Fibroblast of lung (primary cell): ENCODE results near the gene SLC6A11. TPM values are rescaled to one million over a fixed set of nuclear protein-coding genes. Genes with fewer than 3 reads are reported as not detected.
A peak's percentile ranks its signal among the peaks of the same experiment; 100 is the strongest.

Experiments used
- DNase-seq, 2 donors: peaks; one replicate each; pipeline versions ENCODE4 v3.0.0 to v3.0.0-alpha.2; 2010; ENCODE audit warnings: low read depth in 2 of 2
- H2AFZ ChIP-seq: 2 replicates; pipeline ENCODE4 v1.5.1; 2012; ENCODE audit warnings: low read length, control low read depth, inconsistent platforms
- H3K27ac ChIP-seq: 2 replicates; pipeline ENCODE4 v1.5.1; 2011; ENCODE audit warnings: low read length, control low read depth; ENCODE audit not compliant: insufficient read depth
- H3K27me3 ChIP-seq: 2 replicates; pipeline ENCODE4 v1.5.1; 2011; ENCODE audit warnings: mild to moderate bottlenecking, low read length; ENCODE audit not compliant: control insufficient read depth, insufficient read depth
- H3K36me3 ChIP-seq: 2 replicates; pipeline ENCODE4 v1.5.1; 2011; ENCODE audit warnings: low read length; ENCODE audit not compliant: control insufficient read depth, insufficient read depth
- H3K4me1 ChIP-seq: 2 replicates; pipeline ENCODE4 v1.5.1; 2011; ENCODE audit warnings: low read length; ENCODE audit not compliant: control insufficient read depth, insufficient read depth; ENCODE audit errors: extremely low read depth
- H3K4me2 ChIP-seq: 2 replicates; pipeline ENCODE4 v1.5.1; 2011; ENCODE audit warnings: low read length, control low read depth; ENCODE audit not compliant: insufficient read depth; ENCODE audit errors: extremely low read depth
- H3K4me3 ChIP-seq, 4 experiments: fragments of 200-600 bp in 1 of 4; sonication (generic) in 1 of 4; replicated peaks in 1 of 4; 2 replicates each; pipeline ENCODE4 v1.5.1; 2011 to 2016; ENCODE audit warnings: low read length in 4 of 4, low read depth in 3 of 4, mild to moderate bottlenecking in 3 of 4, control low read depth in 2 of 4, inconsistent platforms in 1 of 4, mixed read lengths in 1 of 4; ENCODE audit not compliant: insufficient read depth in 1 of 4; ENCODE audit errors: control extremely low read depth in 1 of 4
- H3K79me2 ChIP-seq: 2 replicates; pipeline ENCODE4 v1.5.1; 2012; ENCODE audit warnings: mild to moderate bottlenecking, low read length, inconsistent platforms; ENCODE audit not compliant: control insufficient read depth, insufficient read depth
- H3K9ac ChIP-seq: 2 replicates; pipeline ENCODE4 v1.5.1; 2011; ENCODE audit warnings: mild to moderate bottlenecking, low read length, control low read depth; ENCODE audit not compliant: insufficient read depth
- H3K9me3 ChIP-seq: 2 replicates; pipeline ENCODE4 v1.5.1; 2012; ENCODE audit warnings: low read depth, low read length; ENCODE audit not compliant: control insufficient read depth, insufficient read depth
- H4K20me1 ChIP-seq: 2 replicates; pipeline ENCODE4 v1.5.1; 2011; ENCODE audit warnings: low read length; ENCODE audit not compliant: control insufficient read depth, insufficient read depth; ENCODE audit errors: extremely low read depth
- CTCF ChIP-seq, 2 donors: IDR thresholded peaks in 1 of 2; conservative IDR thresholded peaks in 1 of 2; 1 replicate in 1 of 2; 2 replicates in 1 of 2; pipeline ENCODE4 v1.5.1; 2011 to 2012; ENCODE audit warnings: low read length in 2 of 2, control low read depth in 1 of 2, inconsistent platforms in 1 of 2, low read depth in 1 of 2, mild to moderate bottlenecking in 1 of 2
- EZH2 ChIP-seq: IDR thresholded peaks from 2 replicates; pipeline ENCODE4 v1.5.1; 2012; ENCODE audit warnings: low read length, control low read depth, mild to moderate bottlenecking; ENCODE audit errors: missing control alignments
- polyA plus RNA-seq, 2 donors: library from polyadenylated mRNA; depleted of rRNA in 1 of 2; stranded (reverse) in 1 of 2; unstranded in 1 of 2; fragments of >200 nt; gene quantifications; 2 replicates each; pipeline ENCODE4 v1.2.1, GENCODE V29; 2011 to 2012; ENCODE audit warnings: missing spikeins in 1 of 2
- total RNA-seq: library from RNA; depleted of rRNA; stranded (reverse); fragments of >200 nt; gene quantifications from 2 replicates; pipeline ENCODE4 v1.2.1, GENCODE V29; 2014

Gene SLC6A11
- total and polyA plus RNA-seq, 2 donors (not counting 1 experiment from before 2014, with no cell fraction given): 0.05 TPM; not detected in 1

- H3K4me2 ChIP-seq: no peak overlapping the region
- no peak overlapping the region for H2AFZ ChIP-seq
- H3K9me3 ChIP-seq: no peaks in the 10 kb centered on the region
- H3K4me1 ChIP-seq: no peaks in the 10 kb centered on the region
- TF ChIP-seq EZH2 (no peak), CTCF (conservative IDR thresholded peaks at IDR 0.05 in 1 of 2, IDR thresholded peaks at IDR 0.05 in 1 of 2; ENCODE audit: low read depth in 1 of 2, low read length in 2 of 2) (no peak)
- H3K27ac ChIP-seq: no peak overlapping the region
- H3K36me3 ChIP-seq: no peaks in the 10 kb centered on the region
- H3K9ac ChIP-seq: no peak overlapping the region
- no peak for DNase-seq
- no peaks in the 10 kb centered on the region for H4K20me1 ChIP-seq
- no peaks in the 10 kb centered on the region for H3K79me2 ChIP-seq
- no peak overlapping the region for H3K4me3 ChIP-seq
- H3K27me3 ChIP-seq: no peaks in the 10 kb centered on the region
Observed at GRCh38 chr3:10892622-10893021, 76.6 kb downstream of the SLC6A11 start.

GRCh38 chr3:10901296-10901945 lies 85.4 kb downstream of the SLC6A11 start:
- Histone ChIP-seq H3K36me3 (no peaks in the 10 kb centered on the region), H3K9ac (no peak overlapping the region), H2AFZ (no peak overlapping the region), H3K27me3 (no peaks in the 10 kb centered on the region), H3K4me3 (no peak overlapping the region), H3K4me1 (no peaks in the 10 kb centered on the region), H3K79me2 (no peaks in the 10 kb centered on the region), H3K27ac (no peak overlapping the region), H4K20me1 (no peaks in the 10 kb centered on the region), H3K9me3 (no peaks in the 10 kb centered on the region), H3K4me2 (no peak overlapping the region)
- TF ChIP-seq EZH2: no peak
- no peak for TF ChIP-seq CTCF (conservative IDR thresholded peaks at IDR 0.05 in 1 of 2, IDR thresholded peaks at IDR 0.05 in 1 of 2; ENCODE audit: low read depth in 1 of 2, low read length in 2 of 2)
- no peak for DNase-seq

GRCh38 chr3:10907262-10907661 lies 91.2 kb downstream of the SLC6A11 start:
- H3K27ac ChIP-seq: no peak overlapping the region

More at GRCh38 chr3:10907262-10907661, 91.2 kb downstream of the SLC6A11 start:
- Histone ChIP-seq H2AFZ (no peak overlapping the region), H4K20me1 (no peaks in the 10 kb centered on the region), H3K4me1 (no peaks in the 10 kb centered on the region), H3K27me3 (no peaks in the 10 kb centered on the region), H3K4me2 (no peak overlapping the region), H3K9ac (no peak overlapping the region), H3K9me3 (no peaks in the 10 kb centered on the region), H3K79me2 (no peaks in the 10 kb centered on the region), H3K36me3 (no peaks in the 10 kb centered on the region), H3K4me3 (no peak overlapping the region)
- no peak for TF ChIP-seq EZH2
- TF ChIP-seq CTCF (conservative IDR thresholded peaks at IDR 0.05 in 1 of 2, IDR thresholded peaks at IDR 0.05 in 1 of 2; ENCODE audit: low read depth in 1 of 2, low read length in 2 of 2): no peak
- DNase-seq: peak in 1 of 2 donors; percentile 4
